Upper lobe of left lung (tissue), 6 donors: ENCODE results near the gene SLC45A3. TPM values are rescaled to one million over a fixed set of nuclear protein-coding genes. Genes with fewer than 3 reads are reported as not detected.
A peak's percentile ranks its signal among the peaks of the same experiment; 100 is the strongest.

Experiments
- ATAC-seq, 2 donors: fragments of 200-7000 bp; cut with Tn5 transposase; one replicate each; pipeline ENCODE4 v1.9.1; 2022; ENCODE audit warnings: mild to moderate bottlenecking in 2 of 2, moderate library complexity in 2 of 2; ENCODE audit not compliant: low FRiP score in 2 of 2
- DNase-seq, 2 donors: peaks; one replicate each; pipeline ENCODE4 v3.0.0-alpha.2; 2019 to 2020
- H3K27ac ChIP-seq, 4 donors: fragments of 200-600 bp; sonication (generic); one replicate each; pipeline ENCODE4 v1.5.1; 2016 to 2019
- H3K27me3 ChIP-seq, 4 donors: fragments of 200-600 bp; sonication (generic); one replicate each; pipeline ENCODE4 v1.5.1; 2017 to 2019
- H3K36me3 ChIP-seq, 4 donors: fragments of 200-600 bp; sonication (generic); one replicate each; pipeline ENCODE4 v1.5.1; 2016 to 2019
- H3K4me1 ChIP-seq, 4 donors: fragments of 200-600 bp; sonication (generic); one replicate each; pipeline ENCODE4 v1.5.1; 2018 to 2019
- H3K4me3 ChIP-seq, 4 donors: fragments of 200-600 bp; sonication (generic); one replicate each; pipeline ENCODE4 v1.5.1; 2017 to 2019; ENCODE audit warnings: mild to moderate bottlenecking in 2 of 4, moderate library complexity in 1 of 4
- H3K9me3 ChIP-seq, 4 donors: fragments of 200-600 bp; sonication (generic); one replicate each; pipeline ENCODE4 v1.5.1; 2018 to 2019
- EP300 ChIP-seq, 4 donors: sonication (generic); formaldehyde crosslinking; IDR thresholded peaks; one replicate each; pipeline ENCODE4 v1.5.1; 2017; ENCODE audit warnings: antibody characterized with exemption in 4 of 4, control low read depth in 2 of 4
- POLR2A ChIP-seq, 4 donors: fragments of 450-650 bp; IDR thresholded peaks; one replicate each; pipeline ENCODE4 v1.5.1; 2016 to 2017; ENCODE audit warnings: antibody characterized with exemption in 4 of 4, mild to moderate bottlenecking in 2 of 4
- POLR2AphosphoS5 ChIP-seq, 2 donors: sonication (generic); formaldehyde crosslinking; IDR thresholded peaks; one replicate each; pipeline ENCODE4 v1.5.1; 2017; ENCODE audit warnings: antibody characterized with exemption in 2 of 2
- WGBS, 2 donors: methylation state at CpG; one replicate each; pipeline ENCODE4 v1.1.5; 2017 to 2018; 5-methylcytosine and 5-hydroxymethylcytosine counted together
- total RNA-seq, 6 donors: library from RNA; depleted of rRNA in 4 of 6; stranded (reverse); fragments of >200 nt in 4 of 6; gene quantifications; one replicate each; pipeline versions ENCODE4 v1.1.0 to v1.2.1, GENCODE V29; 2016 to 2021
- TF ChIP-seq, protein P1 (sequence below), 6 experiments: fragments of 450-650 bp in 4 of 6; fragments of 200-600 bp in 2 of 6; sonication (generic) in 2 of 6; IDR thresholded peaks; one replicate each; pipeline ENCODE4 v1.5.1; 2016 to 2019; ENCODE audit warnings: antibody characterized with exemption in 6 of 6
- donor health status: DM: no; HTN: no; CAD: no; lungs with moderate emphysema.
- donor health status: DM: no; HTN: yes; CAD: no; lungs with severe emphysema.

SLC45A3 gene
- total RNA-seq, 6 donors from 2014 or later = 2.1 to 9.9 (median 4.1) TPM

DNA sequence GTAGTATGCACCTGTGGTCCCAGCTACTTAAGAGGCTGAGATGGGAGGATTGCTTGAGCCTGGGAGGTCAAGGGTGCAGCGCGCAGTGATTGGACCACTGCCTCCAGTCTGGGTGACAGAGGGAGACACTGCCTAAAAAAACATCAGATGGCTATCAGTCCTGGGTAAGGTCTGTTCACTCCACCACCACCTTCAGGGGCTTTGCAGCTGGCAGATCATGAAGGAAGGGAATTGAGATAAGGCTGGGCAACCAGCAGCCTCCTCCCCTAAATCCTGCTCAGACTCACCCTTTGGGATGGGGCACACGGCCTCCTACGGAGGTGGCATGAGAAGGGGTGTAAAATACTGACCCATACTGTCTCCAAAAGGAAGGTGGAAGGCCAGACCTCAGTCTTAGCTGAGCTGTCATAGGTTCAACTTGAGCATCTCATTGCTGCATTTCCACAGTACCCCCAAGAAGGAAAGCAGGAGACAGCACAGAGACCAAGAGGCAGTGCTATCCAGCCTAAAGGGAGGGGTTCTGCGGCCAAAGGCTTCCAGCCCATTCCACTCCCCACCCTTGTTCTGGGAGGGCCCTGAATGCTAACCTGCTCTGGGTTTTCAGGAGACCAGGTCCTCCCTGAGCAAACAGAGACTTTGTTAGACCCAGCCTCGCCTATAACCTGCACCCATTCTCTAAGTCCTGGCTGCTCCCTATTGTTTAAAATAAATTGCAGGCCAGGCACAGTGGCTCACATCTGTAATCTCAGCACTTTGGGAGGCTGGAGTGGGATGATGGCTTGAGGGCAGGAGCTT is 13.7 kb downstream of the SLC45A3 start:
- DNase-seq (no peak), ATAC-seq (no peak)
- H3K27me3 ChIP-seq = no peaks in the 10 kb centered on the region
- no peaks in the 10 kb centered on the region for H3K36me3 ChIP-seq
- no peak overlapping the region for H3K27ac ChIP-seq
- H3K4me1 ChIP-seq = peaks cover 0 to 34% (median 7%) of the 10 kb centered on the region in 4 donors
- H3K9me3 ChIP-seq = no peaks in the 10 kb centered on the region
- TF ChIP-seq EP300 (IDR thresholded peaks at IDR 0.05) = no peak
- TF ChIP-seq, protein P1, sequence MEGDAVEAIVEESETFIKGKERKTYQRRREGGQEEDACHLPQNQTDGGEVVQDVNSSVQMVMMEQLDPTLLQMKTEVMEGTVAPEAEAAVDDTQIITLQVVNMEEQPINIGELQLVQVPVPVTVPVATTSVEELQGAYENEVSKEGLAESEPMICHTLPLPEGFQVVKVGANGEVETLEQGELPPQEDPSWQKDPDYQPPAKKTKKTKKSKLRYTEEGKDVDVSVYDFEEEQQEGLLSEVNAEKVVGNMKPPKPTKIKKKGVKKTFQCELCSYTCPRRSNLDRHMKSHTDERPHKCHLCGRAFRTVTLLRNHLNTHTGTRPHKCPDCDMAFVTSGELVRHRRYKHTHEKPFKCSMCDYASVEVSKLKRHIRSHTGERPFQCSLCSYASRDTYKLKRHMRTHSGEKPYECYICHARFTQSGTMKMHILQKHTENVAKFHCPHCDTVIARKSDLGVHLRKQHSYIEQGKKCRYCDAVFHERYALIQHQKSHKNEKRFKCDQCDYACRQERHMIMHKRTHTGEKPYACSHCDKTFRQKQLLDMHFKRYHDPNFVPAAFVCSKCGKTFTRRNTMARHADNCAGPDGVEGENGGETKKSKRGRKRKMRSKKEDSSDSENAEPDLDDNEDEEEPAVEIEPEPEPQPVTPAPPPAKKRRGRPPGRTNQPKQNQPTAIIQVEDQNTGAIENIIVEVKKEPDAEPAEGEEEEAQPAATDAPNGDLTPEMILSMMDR (IDR thresholded peaks at IDR 0.05) = no peak
- TF ChIP-seq POLR2AphosphoS5 (IDR thresholded peaks at IDR 0.05) = no peak
- TF ChIP-seq POLR2A (IDR thresholded peaks at IDR 0.05) = no peak
- WGBS, 2 donors = 90 to 92% methylated on average over 5 to 6 of the region's 6 CpGs
- no peak overlapping the region for H3K4me3 ChIP-seq

GRCh38 chr1:205665201-205666045 is 14.9 kb downstream of the SLC45A3 start:
- Histone ChIP-seq H3K27me3 (no peaks in the 10 kb centered on the region), H3K9me3 (no peaks in the 10 kb centered on the region), H3K4me1 (peaks cover 0 to 34% (median 7%) of the 10 kb centered on the region in 4 donors), H3K27ac (no peak overlapping the region), H3K4me3 (no peak overlapping the region), H3K36me3 (no peaks in the 10 kb centered on the region)
- DNase-seq (no peak), ATAC-seq (no peak)
- TF ChIP-seq POLR2AphosphoS5 (IDR thresholded peaks at IDR 0.05) (no peak), EP300 (IDR thresholded peaks at IDR 0.05) (no peak), POLR2A (IDR thresholded peaks at IDR 0.05) (no peak)
- TF ChIP-seq, protein P1 (IDR thresholded peaks at IDR 0.05) = no peak
- WGBS, 2 donors = 65 to 74% methylated on average over 8 to 9 of the region's 9 CpGs

- Histone ChIP-seq H3K4me3 (no peak overlapping the region), H3K27me3 (no peaks in the 10 kb centered on the region), H3K9me3 (no peaks in the 10 kb centered on the region), H3K36me3 (no peaks in the 10 kb centered on the region), H3K4me1 (peaks cover 0 to 25% (median 2%) of the 10 kb centered on the region in 4 donors), H3K27ac (no peak overlapping the region)
- ATAC-seq (no peak), DNase-seq (peak in 1 of 2 donors; percentile 59)
- 17 to 74% methylated on average over 2 to 19 of the region's 19 CpGs for WGBS, 2 donors
- TF ChIP-seq EP300 (IDR thresholded peaks at IDR 0.05) = no peak
Measured at GRCh38 chr1:205664399-205665017, 15.8 kb downstream of the SLC45A3 start.

DNA sequence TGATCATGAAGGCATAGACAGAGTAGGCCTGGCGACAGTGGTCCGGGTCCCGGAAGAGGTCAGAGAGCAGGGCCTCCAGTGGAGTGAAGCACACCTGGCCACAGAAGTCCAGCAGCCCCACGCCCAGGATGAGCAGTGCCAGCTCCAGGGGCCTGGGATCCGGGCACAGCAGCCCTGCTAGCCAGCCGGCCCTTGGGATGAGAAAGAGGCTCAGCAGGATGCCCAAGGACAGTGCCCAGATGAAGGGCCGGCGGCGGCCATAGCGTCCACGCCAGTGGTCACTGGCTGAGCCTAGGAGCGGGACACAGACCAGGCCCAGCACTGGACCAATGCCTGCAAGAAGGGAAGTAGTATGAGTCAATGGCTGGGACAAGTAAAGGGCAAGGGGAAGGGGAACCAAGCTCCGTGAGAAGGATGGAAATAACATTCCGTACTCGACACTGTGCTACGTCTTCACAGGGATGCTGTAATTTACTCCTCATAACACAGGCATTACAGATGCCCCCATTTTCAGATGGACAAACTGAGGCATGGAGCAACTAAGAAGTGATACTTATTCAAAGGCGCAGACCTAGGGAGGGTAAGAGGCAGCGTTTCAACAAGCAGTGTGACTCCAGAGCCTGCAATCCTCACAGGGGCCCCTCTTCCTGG is 16.9 kb downstream of the SLC45A3 start:
- peak in 1 of 2 donors; percentile 9 for ATAC-seq
- Histone ChIP-seq H3K4me3 (no peak overlapping the region), H3K9me3 (no peaks in the 10 kb centered on the region), H3K27ac (no peak overlapping the region), H3K36me3 (no peaks in the 10 kb centered on the region), H3K27me3 (no peaks in the 10 kb centered on the region), H3K4me1 (peaks cover 0 to 23% (median 1%) of the 10 kb centered on the region in 4 donors)
- TF ChIP-seq POLR2A (IDR thresholded peaks at IDR 0.05) = no peak
- TF ChIP-seq, protein P1 (IDR thresholded peaks at IDR 0.05) = no peak
- no peak for TF ChIP-seq EP300 (IDR thresholded peaks at IDR 0.05)
- TF ChIP-seq POLR2AphosphoS5 (IDR thresholded peaks at IDR 0.05) = no peak
- 90 to 92% methylated on average over 12 to 18 of the region's 18 CpGs for WGBS, 2 donors
- peak in 1 of 2 donors; percentile 81 for DNase-seq
